ENCODE data around the gene PDLIM7. TPM values are rescaled to one million over a fixed set of nuclear protein-coding genes. Genes with fewer than 3 reads are reported as not detected.

The PDLIM7 gene
- total and polyA plus RNA-seq, 2 of the 8 experiments (the other 6 are each of a cell fraction or from before 2014, with no cell fraction given): 67.3 to 94.2 TPM

DNA sequence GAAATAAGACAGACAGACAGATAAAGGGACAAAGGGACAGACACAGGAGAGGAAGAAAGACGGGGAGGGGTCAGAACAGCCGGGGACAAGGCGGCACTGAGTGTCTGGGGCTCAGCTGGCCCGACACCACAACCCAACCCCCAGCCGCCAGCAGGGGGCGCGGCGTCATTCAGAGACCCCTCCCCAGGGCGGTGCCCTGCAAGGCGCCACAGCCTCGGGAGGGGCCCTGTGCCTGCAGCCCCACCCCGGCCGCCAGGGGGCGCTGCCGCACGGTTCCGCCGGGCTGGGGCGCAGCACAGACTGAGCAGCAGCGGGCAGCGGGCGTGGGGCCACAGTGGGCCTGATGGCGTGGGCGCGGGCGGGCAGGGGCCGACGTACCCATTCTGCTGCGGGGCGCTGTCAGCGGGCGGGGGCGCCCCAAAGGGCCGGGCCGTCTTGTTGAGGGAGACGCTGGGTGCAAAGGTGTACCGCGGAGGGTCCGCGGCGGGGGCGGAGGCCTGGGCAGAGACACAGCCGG is 5.9 kb downstream of the PDLIM7 start (continued):
- TF ChIP-seq SIN3A (conservative IDR thresholded peaks at IDR 0.05 in 1 of 2, IDR thresholded peaks at IDR 0.05 in 1 of 2; ENCODE audit: low read depth in 1 of 2, low read length in 2 of 2): peak in 1 of 2 experiments; percentile 68; a peak in 1 of 4 replicates
- TF ChIP-seq BCL11A (IDR thresholded peaks at IDR 0.05; ENCODE audit: low read depth in 2 of 2, low read length in 2 of 2): no peak
- TF ChIP-seq POLR2A (IDR thresholded peaks at IDR 0.05; ENCODE audit: control extremely low read depth in 1 of 2, low read depth in 2 of 2, low read length in 2 of 2): 0 out of 3 replicates have a peak, but pooled peaks of 1 of the 2 experiments have one; percentile 18
- TF ChIP-seq KDM1A (IDR thresholded peaks at IDR 0.05; ENCODE audit: borderline replicate concordance, low read length): no peak
- no peak for TF ChIP-seq BRCA1 (IDR thresholded peaks at IDR 0.05; ENCODE audit: low read depth, low read length)
- TF ChIP-seq, protein P1, sequence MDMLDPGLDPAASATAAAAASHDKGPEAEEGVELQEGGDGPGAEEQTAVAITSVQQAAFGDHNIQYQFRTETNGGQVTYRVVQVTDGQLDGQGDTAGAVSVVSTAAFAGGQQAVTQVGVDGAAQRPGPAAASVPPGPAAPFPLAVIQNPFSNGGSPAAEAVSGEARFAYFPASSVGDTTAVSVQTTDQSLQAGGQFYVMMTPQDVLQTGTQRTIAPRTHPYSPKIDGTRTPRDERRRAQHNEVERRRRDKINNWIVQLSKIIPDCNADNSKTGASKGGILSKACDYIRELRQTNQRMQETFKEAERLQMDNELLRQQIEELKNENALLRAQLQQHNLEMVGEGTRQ (IDR thresholded peaks at IDR 0.05; ENCODE audit: low read length): no peak
- TF ChIP-seq CBX8 (IDR thresholded peaks at IDR 0.05; ENCODE audit: borderline replicate concordance, low read depth, low read length): no peak
- peak; percentile 79; the same call in 1 of the 2 replicates for TF ChIP-seq GABPA (IDR thresholded peaks at IDR 0.05; ENCODE audit: borderline replicate concordance, insufficient read depth, low read length)

Measured in H1 (cell line).